ENCODE results near the gene EIF4E2.
"Not testable (repeated sequence)": the region's sequence is repeated elsewhere in the genome, so short reads cannot be mapped to it uniquely, and the experiment has no call there.

Gene EIF4E2

GRCh38 chr2:232521959-232522622 lies 28.4 kb upstream of the EIF4E2 start:
- peak in 28 of 58 donors; percentile 6 to 75 (median 30) for DNase-seq

- no peak for DNase-seq
These were observed 27.7 kb upstream of the EIF4E2 start for GRCh38 chr2:232522623-232523401.

DNA sequence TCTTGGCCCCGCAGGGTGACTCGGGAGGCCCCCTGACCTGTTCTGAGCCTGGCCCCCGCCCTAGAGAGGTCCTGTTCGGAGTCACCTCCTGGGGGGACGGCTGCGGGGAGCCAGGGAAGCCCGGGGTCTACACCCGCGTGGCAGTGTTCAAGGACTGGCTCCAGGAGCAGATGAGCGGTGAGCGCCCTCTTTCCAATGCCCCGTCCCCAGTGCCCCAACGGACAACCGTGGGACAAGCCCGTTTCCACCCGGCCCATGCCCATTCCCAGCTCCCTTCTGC lies 27.1 kb upstream of the EIF4E2 start:
- DNase-seq, result no peak

DNA sequence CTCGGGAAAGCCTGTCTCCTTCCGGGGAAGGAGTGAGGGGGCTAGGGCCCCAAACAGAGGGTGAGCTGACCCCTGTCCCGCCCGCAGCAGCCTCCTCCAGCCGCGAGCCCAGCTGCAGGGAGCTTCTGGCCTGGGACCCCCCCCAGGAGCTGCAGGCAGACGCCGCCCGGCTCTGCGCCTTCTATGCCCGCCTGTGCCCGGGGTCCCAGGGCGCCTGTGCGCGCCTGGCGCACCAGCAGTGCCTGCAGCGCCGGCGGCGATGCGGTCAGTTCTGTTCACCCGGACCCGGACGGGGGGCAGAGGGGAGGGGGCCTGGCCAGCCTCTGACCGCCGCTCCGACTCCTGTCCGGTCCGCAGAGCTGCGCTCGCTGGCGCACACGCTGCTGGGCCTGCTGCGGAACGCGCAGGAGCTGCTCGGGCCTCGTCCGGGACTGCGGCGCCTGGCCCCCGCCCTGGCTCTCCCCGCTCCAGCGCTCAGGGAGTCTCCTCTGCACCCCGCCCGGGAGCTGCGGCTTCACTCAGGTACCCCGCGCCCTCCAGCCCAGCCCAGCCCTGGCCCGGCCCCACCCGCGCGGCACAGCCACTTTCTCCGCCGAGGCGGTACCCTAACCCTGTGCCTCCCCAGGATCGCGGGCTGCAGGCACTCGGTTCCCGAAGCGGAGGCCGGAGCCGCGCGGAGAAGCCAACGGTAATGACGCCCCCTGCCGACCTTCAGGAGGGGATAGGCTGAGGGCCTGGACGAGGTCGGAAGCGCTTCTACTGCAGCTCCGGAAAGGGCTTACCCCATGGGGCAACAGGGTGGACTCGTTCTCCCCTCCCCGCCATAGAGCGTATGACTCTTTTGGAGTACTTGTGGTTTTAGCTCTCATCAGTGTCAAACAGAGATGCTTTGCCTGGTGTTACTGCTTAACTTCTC lies 26.5 kb upstream of the EIF4E2 start:
- DNase-seq, result peak in 13 of 58 donors; percentile 8 to 49 (median 26)

DNA sequence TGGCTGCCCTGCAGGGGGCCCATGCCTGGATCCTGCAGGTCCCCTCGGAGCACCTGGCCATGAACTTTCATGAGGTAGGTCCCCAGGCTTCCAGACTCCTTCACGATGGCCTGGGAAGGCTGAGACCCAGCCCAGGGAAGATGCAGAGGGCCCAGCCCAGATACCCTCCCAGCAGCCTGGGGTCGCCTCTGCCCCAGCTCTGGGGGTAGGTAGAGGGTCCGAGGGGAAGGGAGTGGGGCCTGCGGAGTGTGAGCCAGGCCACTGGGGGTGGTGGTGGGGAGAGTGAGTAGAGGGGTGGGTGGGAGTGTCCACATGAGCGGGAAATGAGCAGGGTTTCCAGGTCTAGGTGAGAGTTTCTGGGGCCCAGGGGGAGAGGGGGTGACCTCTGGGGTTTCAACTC lies 25.7 kb upstream of the EIF4E2 start:
- no peak for DNase-seq

GRCh38 chr2:232525199-232525598 lies 25.3 kb upstream of the EIF4E2 start:
- DNase-seq, result no peak

DNA sequence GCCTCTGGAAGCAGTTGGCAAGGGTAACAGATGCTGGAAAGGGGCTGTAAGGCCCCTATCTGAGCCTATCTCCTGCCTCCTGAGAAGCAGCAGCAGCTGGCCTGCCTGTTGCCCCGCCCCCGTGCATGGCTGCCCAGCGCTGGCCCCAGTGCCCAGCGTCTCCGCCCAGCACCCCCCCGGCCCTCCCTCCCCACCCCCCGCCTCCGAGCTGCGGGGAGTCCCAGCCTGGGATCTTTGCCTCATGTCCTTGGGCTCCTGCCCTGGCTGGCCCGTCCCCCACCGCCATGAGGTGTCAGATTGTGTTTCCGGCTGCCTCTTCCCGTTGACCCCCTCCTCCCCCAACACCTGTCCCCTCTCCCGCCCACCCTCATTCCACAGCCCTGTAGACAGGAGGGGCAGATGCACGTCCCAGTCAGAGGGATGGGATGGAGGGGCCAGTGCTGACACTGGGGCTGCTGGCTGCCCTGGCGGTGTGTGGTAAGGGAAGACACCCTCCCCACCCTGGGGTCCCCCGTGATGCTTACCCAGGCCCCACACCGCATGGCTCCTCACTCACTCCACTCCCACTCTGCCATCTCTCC lies 24.6 kb upstream of the EIF4E2 start, which contains the start of gene CHRND:
Gene CHRND (plus strand): TSS at position 370 of the 581 bp plus-strand sequence. CDS start 56 bp downstream, at position 426.
- peak in 31 of 58 donors; percentile 9 to 79 (median 33) for DNase-seq

DNA sequence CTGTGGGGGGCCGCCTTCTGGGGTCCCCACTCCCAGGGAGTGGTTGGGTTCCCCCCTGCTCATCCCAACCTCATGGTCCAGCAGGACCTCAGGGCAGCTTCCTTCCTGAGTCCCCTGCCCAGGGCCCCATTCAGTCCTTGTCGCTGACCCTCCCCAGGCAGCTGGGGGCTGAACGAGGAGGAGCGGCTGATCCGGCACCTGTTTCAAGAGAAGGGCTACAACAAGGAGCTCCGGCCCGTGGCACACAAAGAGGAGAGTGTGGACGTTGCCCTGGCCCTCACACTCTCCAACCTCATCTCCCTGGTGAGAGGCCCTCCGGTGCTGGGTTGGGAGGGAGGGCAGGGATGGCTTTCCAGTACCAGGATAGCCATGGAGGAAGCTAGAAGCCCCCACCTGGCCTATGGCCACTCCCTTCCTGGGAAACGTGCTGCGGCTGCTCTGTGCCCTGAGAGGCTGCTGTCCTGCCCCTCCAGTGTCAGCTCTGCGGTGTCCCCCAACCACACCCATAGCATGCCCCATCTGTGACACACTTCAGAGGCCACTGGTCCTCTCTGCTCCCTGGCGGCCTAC lies 24.0 kb upstream of the EIF4E2 start:
- DNase-seq, result no peak

GRCh38 chr2:232527905-232528470 lies 22.5 kb upstream of the EIF4E2 start:
- no peak for DNase-seq

GRCh38 chr2:232528746-232529460 lies 21.6 kb upstream of the EIF4E2 start:
- DNase-seq, result no peak

GRCh38 chr2:232529806-232530547 lies 20.5 kb upstream of the EIF4E2 start:
- DNase-seq, result no peak

DNA sequence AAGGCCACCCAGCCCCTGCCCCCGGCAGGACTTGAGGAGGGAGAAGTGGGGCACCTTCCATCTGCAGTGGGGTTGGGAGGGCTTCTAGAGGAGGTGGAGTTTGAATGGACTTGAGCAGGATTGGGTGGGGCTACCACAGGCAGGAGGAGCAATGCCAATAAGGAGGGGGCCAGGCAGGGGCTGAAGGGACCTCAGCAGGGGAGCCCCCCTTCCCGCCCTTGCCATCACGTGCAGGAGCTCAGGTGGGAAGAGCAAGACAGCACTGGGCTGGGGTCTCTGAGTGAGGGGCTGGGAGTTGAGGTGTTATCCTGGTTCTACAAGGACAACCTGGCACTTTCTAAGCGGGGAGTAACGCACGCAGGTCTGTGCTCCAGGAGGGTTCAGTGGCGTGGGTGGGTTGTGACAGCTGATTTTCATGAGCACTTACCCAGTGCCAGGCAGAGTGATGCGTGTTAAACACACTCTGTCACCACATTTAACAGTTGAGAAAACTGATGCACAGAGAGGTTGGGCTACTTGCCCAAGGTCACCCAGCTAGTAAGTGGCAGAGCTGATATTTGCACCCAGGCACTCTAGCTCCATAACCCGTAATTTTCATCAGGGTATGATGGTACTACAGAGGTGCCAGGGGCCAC lies 19.7 kb upstream of the EIF4E2 start:
- no peak for DNase-seq

DNA sequence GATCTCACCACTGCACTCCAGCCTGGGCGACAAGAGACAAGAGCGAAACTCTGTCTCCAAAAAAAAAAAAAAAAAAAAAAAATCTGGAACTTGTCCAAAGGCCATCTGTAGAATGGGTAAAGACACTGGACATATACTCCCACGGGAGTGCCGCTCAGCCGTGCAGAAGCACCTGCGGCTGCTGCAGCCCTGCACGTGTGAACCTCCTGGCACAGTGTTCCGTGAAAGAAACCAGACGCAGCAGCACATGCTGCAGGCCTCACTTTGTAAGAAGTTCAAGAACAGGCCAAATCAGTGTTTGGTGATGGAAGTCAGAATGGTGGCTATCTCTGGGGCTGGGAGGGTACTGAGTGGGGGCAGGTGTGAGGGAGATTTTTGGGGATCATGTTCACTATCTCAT lies 18.1 kb upstream of the EIF4E2 start:
- no peak for DNase-seq

- not testable (repeated sequence) for DNase-seq
These were observed 17.7 kb upstream of the EIF4E2 start for GRCh38 chr2:232532821-232533220.

GRCh38 chr2:232533944-232534710 lies 16.4 kb upstream of the EIF4E2 start:
- DNase-seq, result no peak

DNA sequence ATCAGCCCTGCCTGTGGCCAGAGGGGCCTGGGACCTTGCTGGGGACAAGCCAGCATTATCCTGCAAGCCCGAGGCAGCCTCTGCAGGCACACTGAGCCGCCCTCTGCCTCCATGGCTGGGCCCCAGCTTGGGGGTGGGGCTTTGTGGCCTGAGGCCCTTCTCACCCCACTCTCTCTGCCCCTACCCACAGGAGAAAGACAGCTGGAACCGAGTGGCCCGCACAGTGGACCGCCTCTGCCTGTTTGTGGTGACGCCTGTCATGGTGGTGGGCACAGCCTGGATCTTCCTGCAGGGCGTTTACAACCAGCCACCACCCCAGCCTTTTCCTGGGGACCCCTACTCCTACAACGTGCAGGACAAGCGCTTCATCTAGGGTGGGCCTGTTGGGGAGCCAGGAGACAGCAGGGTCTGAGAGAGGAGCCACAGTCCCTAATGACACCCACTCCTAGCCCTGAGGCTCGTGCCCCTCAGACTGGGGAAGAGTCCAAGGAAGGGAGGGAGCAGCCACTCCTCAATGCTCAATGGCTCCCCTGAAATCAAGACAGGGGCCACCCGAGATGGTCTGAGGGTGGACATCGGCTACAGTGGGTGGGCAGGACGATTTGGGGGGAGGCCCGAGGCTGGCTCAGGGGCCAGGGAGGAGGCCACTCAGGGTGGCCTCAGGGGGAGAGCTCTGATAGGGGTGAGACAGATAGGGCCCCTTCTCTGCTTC lies 15.4 kb upstream of the EIF4E2 start:
- no peak for DNase-seq

DNA sequence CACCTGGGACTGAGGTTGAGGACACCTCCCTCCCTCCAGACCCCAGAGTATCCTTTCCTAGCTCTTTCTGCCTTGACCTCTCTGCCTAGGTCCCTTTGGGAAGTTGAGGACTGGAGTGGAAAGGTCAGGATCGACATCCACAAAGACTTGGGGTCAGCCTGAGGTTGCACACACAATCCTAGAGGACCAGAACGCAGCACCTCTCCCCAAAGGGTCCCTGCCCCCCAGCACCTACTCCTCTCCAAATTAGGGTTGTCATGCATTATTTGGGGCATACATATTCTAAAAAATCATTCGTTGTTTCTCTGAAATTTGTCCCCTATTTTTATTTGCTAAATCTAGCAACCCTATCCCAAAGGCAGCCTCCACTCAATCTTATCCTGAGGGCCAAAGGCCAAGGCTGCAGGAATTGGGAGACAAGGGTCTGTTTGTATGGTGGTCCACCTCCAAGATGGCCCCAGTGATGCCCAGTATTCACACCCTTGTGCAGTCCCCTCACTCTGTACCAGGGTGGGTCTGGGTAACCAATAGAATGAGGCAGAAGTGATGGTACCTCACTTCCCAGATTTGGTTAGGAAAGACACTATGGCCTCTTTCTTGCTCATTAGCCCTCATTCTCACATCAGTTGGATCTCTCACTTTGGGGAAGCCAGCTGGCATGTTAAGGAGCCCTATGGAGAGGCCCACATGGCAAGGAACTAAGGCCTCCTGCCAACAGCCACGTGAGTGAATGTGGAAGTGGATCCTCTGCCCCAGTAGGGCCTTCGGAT lies 14.5 kb upstream of the EIF4E2 start:
- no peak for DNase-seq
